ENCODE measurements around the gene CIP2A.

- no peak for TF ChIP-seq KDM1A (IDR thresholded peaks at IDR 0.05; ENCODE audit: borderline replicate concordance, low read length)
- no peak for TF ChIP-seq GABPA (IDR thresholded peaks at IDR 0.05; ENCODE audit: borderline replicate concordance, insufficient read depth, low read length)
- TF ChIP-seq CTCF (IDR thresholded peaks at IDR 0.05; ENCODE audit: control extremely low read depth in 1 of 3, insufficient read depth in 1 of 3, low read depth in 1 of 3, low read length in 3 of 3), result no peak
- no peak for TF ChIP-seq POLR2AphosphoS5 (IDR thresholded peaks at IDR 0.05; ENCODE audit: low read depth, low read length)
- no peak for TF ChIP-seq ATF3 (IDR thresholded peaks at IDR 0.05; ENCODE audit: insufficient read depth, low read depth, low read length)
- TF ChIP-seq EGR1 (IDR thresholded peaks at IDR 0.05; ENCODE audit: borderline replicate concordance, low read depth, low read length), result no peak
- TF ChIP-seq CREB1 (IDR thresholded peaks at IDR 0.05), result no peak
- TF ChIP-seq JUN (IDR thresholded peaks at IDR 0.05; ENCODE audit: low read depth, low read length), result no peak
- no peak for TF ChIP-seq TAF1 (IDR thresholded peaks at IDR 0.05; ENCODE audit: low read depth, low read length)
- TF ChIP-seq USF2 (IDR thresholded peaks at IDR 0.05; ENCODE audit: low read length), result no peak
- no peak for TF ChIP-seq MAX (IDR thresholded peaks at IDR 0.05)
- TF ChIP-seq ATF2 (IDR thresholded peaks at IDR 0.05; ENCODE audit: low read length), result no peak
Observed at GRCh38 chr3:108518895-108519294, 70.3 kb downstream of the CIP2A start.
